OCI-LY1 (cell line): ENCODE results near the gene TAF11L4.
"Not testable (repeated sequence)": the region's sequence is repeated elsewhere in the genome, so short reads cannot be mapped to it uniquely, and the experiment has no call there.

Source experiments
- CTCF ChIP-seq: fragments of 200-600 bp; sonication (generic), shearing (Covaris generic); IDR thresholded peaks from 2 replicates; pipeline ENCODE4 v1.5.1; 2017; ENCODE audit warnings: mild to moderate bottlenecking, antibody characterized with exemption, low read length, moderate library complexity, mixed read lengths
- EZH2 ChIP-seq: fragments of 200-600 bp; sonication (generic), shearing (Covaris generic); IDR thresholded peaks from 2 replicates; pipeline ENCODE4 v1.8.0; 2017; ENCODE audit warnings: borderline replicate concordance, mixed run types, mild to moderate bottlenecking, antibody characterized with exemption, low read length, moderate library complexity, mixed read lengths

- not testable (repeated sequence) for TF ChIP-seq CTCF, EZH2
Measured at GRCh38 chr5:17518067-17518466, 3.5 kb upstream of the TAF11L4 start, which contains the start of gene TAF11L3.
